ENCODE measurements around the gene SH3BGRL. TPM values are rescaled to one million over a fixed set of nuclear protein-coding genes. Genes with fewer than 3 reads are reported as not detected.
"Not testable (repeated sequence)": the region's sequence is repeated elsewhere in the genome, so short reads cannot be mapped to it uniquely, and the experiment has no call there.

Gene SH3BGRL
- total RNA-seq, 2 experiments from 2014 or later: 61.9 to 65.6 TPM

DNA sequence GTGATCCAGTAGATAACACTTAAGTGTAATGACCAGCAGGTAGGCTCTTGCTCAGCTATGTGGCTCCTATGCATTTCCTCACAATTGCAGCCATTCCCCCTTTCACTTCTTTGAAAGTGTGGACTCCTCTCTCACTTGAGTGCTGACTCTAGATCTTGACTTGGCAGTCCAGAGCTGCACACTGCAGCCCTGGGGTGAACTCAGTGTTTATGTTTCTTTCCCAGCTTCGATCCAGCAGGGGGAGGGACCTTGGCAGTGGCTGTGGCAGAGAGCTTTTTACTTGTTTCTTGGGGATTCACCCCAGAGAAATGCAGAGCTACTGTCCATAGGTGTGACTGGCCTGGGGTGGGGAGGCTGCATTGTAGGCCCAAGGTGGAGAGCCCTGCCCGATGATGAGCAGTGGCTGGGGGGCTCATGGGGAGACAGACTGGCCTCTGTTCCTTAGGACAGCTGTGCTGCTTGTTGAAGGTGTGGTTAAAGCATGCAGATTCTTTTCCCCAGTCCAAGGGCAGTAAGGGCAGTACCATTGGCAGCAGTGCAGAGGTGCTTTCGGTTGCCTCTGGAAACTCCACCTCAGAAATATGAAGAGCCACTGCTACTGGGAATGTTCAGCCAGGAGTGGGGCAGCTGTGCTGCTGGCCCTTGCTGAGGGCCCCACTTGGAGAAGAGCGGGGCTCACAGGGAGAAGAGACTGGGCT is 134.7 kb downstream of the SH3BGRL start:
- H3K36me3 Mint-ChIP-seq (ENCODE audit: low read depth): peaks cover 9% of the 10 kb centered on the region
- ChIA-PET CTCF (no interaction called here), POLR2A (no interaction called here)
- no peaks in the 10 kb centered on the region for H3K4me1 Mint-ChIP-seq (ENCODE audit: low read depth)
- no peak for ATAC-seq
- H3K4me3 Mint-ChIP-seq: no peak overlapping the region
- H3K9me3 Mint-ChIP-seq (ENCODE audit: insufficient read depth): peaks cover 13% of the 10 kb centered on the region
- DNase-seq: no peak
- H3K27me3 Mint-ChIP-seq (ENCODE audit: low read depth): no peaks in the 10 kb centered on the region
- H3K27ac Mint-ChIP-seq: no peak overlapping the region

DNA sequence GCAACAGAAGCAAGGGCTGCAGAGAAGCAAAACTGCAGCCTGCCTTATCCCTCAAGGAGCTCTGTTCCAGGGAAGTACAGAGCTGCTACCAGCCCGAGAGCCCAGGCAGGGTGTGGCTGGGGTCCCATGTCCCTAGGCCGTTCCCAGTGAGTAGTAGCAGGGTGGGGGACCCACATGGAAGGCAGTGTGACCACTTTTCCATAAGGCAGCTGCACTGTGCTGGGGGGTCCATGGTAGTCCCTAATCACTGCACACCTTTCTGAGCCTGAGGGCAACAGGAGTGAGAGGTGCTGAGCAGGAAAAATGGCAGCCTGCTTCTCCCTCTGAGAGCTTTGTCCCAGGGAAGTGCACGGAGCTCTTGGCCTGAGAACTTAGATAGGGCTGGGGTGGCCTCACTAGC is 135.9 kb downstream of the SH3BGRL start:
- Mint-ChIP-seq H3K27me3 (ENCODE audit: low read depth) (no peaks in the 10 kb centered on the region), H3K4me3 (no peak overlapping the region), H3K36me3 (ENCODE audit: low read depth) (peaks cover 9% of the 10 kb centered on the region), H3K4me1 (ENCODE audit: low read depth) (no peaks in the 10 kb centered on the region), H3K9me3 (ENCODE audit: insufficient read depth) (peaks cover 13% of the 10 kb centered on the region), H3K27ac (no peak overlapping the region)
- no peak for DNase-seq
- POLR2A ChIA-PET: no interaction called here
- no peak for ATAC-seq
- CTCF ChIA-PET: no interaction called here

DNA sequence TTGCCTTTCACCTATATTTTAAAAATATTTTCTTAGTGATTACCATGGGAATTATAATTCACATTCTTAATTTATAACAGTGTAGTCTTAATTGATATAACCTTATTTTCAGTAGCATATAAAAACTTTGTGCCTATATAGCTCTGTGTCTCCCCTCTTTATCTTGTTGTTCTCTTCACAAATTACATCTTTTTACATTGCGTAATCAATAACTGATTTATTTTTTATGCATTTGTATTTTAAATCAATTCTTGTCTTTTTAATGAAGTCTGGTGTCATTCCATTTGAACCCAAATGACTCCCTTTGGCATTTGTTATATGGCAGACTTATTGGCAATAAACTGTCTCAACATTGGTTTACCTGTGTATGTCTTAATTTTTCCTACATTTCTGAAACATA is 137.0 kb downstream of the SH3BGRL start:
- Mint-ChIP-seq H3K27me3 (ENCODE audit: low read depth) (no peaks in the 10 kb centered on the region), H3K27ac (no peak overlapping the region), H3K4me3 (no peak overlapping the region), H3K9me3 (ENCODE audit: insufficient read depth) (peaks cover 13% of the 10 kb centered on the region), H3K4me1 (ENCODE audit: low read depth) (no peaks in the 10 kb centered on the region), H3K36me3 (ENCODE audit: low read depth) (peaks cover 7% of the 10 kb centered on the region)
- ATAC-seq (no peak), DNase-seq (no peak)
- ChIA-PET CTCF (no interaction called here), POLR2A (no interaction called here)

DNA sequence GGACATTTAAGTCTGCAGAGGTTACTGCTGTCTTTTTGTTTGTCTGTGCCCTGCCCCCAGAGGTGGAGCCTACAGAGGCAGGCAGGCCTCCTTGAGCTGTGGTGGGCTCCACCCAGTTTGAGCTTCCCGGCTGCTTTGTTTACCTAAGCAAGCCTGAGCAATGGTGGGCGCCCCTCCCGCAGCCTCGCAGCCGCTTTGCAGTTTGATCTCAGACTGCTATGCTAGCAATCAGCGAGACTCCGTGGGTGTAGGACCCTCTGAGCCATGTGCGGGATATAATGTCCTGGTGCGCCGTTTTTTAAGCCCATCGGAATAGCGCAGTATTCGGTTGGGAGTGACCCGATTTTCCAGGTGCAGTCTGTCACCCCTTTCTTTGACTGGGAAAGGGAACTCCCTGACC is 143.4 kb downstream of the SH3BGRL start:
- not testable (repeated sequence) for H3K4me1 Mint-ChIP-seq (ENCODE audit: low read depth); DNase-seq; H3K36me3 Mint-ChIP-seq (ENCODE audit: low read depth)

More for the DNA sequence above, 143.4 kb downstream of the SH3BGRL start:
- H3K9me3 Mint-ChIP-seq (ENCODE audit: insufficient read depth); POLR2A ChIA-PET; CTCF ChIA-PET; H3K27me3 Mint-ChIP-seq (ENCODE audit: low read depth); H3K27ac Mint-ChIP-seq; ATAC-seq; H3K4me3 Mint-ChIP-seq: not testable (repeated sequence)

Other genes starting within 250 kb of the SH3BGRL start
- 1 to 10 TPM; 1.5 to 1.9 TPM for gene HMGN5, start 189 bp upstream of the SH3BGRL start, total RNA-seq

Data from activated CD8-positive, alpha-beta T cell treated with anti-CD3 and anti-CD28 coated beads, Interleukin-2, amount 10 ng/mL, durations not matched to agents 7 days and 5 days (primary cell).